GM23338 (cell line): ENCODE results near the gene WIPF3.

Source experiments
- CTCF ChIP-seq, 2 experiments: fragments of 200-600 bp in 1 of 2; sonication (generic) in 1 of 2; conservative IDR thresholded peaks; 2 replicates each; pipeline versions ENCODE4 v1.5.1 to v1.6.1; 2016 to 2017; ENCODE audit warnings: antibody characterized with exemption in 2 of 2, low read depth in 2 of 2, mild to moderate bottlenecking in 2 of 2, moderate library complexity in 1 of 2
- JUNB ChIP-seq: IDR thresholded peaks from one replicate; pipeline ENCODE4 v1.6.1; 2016; ENCODE audit warnings: antibody characterized with exemption; ENCODE audit not compliant: unreplicated experiment
- REST ChIP-seq: IDR thresholded peaks from one replicate; pipeline ENCODE4 v1.6.1; 2018; ENCODE audit warnings: antibody characterized with exemption; ENCODE audit not compliant: unreplicated experiment

GRCh38 chr7:29879609-29880008, 73.3 kb downstream of the WIPF3 start:
- no peak for TF ChIP-seq CTCF (conservative IDR thresholded peaks at IDR 0.05; ENCODE audit: low read depth in 2 of 2)
- TF ChIP-seq REST: no peak
- TF ChIP-seq JUNB: no peak
